Measurements from ENCODE around the gene MDM2.
A peak's percentile ranks its signal among the peaks of the same experiment; 100 is the strongest.

MDM2 gene

DNA sequence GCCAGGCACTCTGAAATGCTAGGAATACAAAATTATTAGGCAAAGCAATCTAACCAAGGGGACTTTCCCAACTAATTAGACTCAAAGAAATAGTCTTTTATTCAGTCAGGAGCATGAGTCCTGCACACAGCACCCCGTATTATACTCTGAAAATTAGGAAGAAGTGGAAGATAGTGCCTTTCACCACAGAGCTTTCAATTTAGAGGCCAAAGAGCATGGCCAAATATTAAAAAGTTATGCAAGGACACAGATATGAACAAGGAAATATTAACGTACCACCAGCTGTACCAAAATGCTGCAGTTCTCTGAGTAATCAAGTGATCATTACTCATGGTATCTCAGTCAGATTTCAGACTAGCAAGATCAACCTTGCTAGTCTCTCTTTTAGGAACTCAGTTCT is 22.6 kb upstream of the MDM2 start:
- DNase-seq (ENCODE audit: low read depth), result peak; percentile 46
- TF ChIP-seq, protein P1, sequence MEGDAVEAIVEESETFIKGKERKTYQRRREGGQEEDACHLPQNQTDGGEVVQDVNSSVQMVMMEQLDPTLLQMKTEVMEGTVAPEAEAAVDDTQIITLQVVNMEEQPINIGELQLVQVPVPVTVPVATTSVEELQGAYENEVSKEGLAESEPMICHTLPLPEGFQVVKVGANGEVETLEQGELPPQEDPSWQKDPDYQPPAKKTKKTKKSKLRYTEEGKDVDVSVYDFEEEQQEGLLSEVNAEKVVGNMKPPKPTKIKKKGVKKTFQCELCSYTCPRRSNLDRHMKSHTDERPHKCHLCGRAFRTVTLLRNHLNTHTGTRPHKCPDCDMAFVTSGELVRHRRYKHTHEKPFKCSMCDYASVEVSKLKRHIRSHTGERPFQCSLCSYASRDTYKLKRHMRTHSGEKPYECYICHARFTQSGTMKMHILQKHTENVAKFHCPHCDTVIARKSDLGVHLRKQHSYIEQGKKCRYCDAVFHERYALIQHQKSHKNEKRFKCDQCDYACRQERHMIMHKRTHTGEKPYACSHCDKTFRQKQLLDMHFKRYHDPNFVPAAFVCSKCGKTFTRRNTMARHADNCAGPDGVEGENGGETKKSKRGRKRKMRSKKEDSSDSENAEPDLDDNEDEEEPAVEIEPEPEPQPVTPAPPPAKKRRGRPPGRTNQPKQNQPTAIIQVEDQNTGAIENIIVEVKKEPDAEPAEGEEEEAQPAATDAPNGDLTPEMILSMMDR (IDR thresholded peaks at IDR 0.05; ENCODE audit: low read length, missing control alignments), result no peak

DNA sequence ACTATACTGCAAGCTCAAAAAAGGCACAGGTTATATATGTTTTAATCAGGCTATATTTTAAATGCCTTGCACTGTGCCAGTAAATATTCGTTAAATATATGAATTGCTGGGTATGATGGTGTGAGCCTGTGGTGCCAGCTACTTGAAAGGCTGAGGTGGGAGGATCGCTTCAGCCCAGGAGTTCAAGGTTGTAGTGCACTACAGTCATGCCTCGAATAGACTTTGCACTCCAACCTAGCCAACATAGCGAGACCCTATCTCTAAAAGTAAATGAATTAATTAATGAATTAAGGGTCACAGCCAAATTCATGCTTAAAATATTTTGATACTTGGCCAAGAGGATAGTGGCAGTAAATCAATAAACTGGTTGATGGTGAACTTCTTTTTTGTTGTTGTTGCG is 22.2 kb upstream of the MDM2 start:
- no peak for DNase-seq (ENCODE audit: low read depth)
- TF ChIP-seq, protein P1 (IDR thresholded peaks at IDR 0.05; ENCODE audit: low read length, missing control alignments), result no peak
- no peak overlapping the region for H3K4me3 ChIP-seq (replicated peaks; ENCODE audit: low read depth, low read length)

More for the DNA sequence above, 22.6 kb upstream of the MDM2 start:
- H3K4me3 ChIP-seq (replicated peaks; ENCODE audit: low read depth, low read length), result no peak overlapping the region

DNA sequence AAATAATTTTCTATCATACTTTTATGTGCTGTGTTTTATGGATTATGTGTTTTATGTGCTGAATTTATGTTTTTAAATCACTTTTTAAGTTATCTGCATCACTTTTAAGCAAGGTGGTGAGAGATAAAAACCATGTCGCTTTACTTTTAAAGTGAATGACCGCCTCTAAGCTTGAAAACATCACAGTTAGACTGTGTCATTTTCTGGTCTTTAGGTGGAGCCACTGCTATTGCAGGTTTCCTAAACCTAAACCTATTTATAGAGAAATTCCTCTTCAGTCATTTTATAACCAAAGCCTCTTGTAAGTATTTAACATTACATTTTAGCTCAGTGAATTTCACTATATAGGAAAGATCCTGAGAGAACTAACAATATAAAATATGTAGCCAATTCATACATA is 21.0 kb upstream of the MDM2 start:
- no peak for DNase-seq (ENCODE audit: low read depth)
- TF ChIP-seq, protein P1 (IDR thresholded peaks at IDR 0.05; ENCODE audit: low read length, missing control alignments), result peak; percentile 15
- no peak overlapping the region for H3K4me3 ChIP-seq (replicated peaks; ENCODE audit: low read depth, low read length)

DNA sequence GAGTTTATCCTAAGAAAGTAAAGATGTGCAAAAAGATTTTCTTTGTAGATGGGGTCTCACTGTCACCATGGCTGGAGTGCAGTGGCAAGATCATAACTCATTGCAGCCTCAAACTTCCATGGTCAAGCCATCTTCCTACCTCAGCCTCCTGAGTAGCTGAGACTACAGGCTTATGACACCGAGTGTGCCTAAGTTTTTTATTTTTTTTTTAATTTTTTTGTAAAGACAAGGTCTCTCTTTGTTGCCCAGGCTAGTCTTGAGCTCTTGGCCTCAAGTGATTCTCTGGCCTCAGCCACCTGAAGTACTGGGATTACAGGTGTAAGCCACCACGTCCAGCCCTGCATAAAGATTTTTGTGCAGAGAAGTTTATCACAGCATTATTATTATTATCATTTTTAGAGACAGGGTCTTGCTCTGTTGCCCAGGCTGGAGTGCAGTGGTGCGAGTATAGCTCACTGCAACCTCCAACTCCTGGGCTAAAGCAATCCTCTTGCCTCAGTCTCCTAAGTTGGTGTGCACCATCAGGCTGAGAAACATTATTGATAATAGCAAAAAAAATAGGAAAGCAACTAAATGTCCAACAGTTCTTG is 19.3 kb upstream of the MDM2 start:
- TF ChIP-seq, protein P1 (IDR thresholded peaks at IDR 0.05; ENCODE audit: low read length, missing control alignments), result no peak
- H3K4me3 ChIP-seq (replicated peaks; ENCODE audit: low read depth, low read length), result no peak overlapping the region
- DNase-seq (ENCODE audit: low read depth), result no peak

DNA sequence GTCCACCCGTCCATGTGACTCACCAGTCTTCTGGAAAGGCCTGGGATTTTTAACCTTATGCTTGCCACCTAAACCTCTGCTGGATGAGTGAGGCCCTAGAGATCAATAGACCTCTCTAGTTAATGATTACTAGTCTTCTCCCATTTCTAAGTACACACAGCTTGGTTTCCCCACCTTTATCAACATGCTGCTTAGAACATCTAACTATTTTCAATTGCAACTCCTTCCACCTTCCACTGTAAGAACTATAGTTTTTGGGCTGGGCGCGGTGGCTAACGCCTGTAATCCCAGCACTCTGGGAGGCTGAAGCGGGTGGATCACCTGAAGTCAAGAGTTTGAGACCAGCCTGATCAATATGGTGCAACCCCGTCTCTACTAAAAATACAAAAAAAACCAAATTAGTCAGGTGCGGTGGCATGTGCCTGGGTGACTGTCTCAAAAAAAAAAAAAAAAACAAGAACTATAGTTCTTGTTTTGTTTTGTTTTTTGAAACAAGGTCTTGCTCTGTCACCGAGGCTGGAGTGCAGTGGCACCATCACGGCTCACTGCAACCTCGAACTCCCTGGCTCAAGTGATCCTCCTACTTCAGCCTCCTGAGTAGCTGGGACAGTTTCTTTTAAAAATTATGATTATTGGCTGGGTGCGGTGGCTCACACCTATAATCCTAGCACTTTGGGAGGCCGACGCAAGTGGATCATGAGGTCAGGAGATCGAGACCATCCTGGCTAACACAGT is 18.7 kb upstream of the MDM2 start:
- no peak overlapping the region for H3K4me3 ChIP-seq (replicated peaks; ENCODE audit: low read depth, low read length)
- DNase-seq (ENCODE audit: low read depth), result no peak
- TF ChIP-seq, protein P1 (IDR thresholded peaks at IDR 0.05; ENCODE audit: low read length, missing control alignments), result no peak

DNA sequence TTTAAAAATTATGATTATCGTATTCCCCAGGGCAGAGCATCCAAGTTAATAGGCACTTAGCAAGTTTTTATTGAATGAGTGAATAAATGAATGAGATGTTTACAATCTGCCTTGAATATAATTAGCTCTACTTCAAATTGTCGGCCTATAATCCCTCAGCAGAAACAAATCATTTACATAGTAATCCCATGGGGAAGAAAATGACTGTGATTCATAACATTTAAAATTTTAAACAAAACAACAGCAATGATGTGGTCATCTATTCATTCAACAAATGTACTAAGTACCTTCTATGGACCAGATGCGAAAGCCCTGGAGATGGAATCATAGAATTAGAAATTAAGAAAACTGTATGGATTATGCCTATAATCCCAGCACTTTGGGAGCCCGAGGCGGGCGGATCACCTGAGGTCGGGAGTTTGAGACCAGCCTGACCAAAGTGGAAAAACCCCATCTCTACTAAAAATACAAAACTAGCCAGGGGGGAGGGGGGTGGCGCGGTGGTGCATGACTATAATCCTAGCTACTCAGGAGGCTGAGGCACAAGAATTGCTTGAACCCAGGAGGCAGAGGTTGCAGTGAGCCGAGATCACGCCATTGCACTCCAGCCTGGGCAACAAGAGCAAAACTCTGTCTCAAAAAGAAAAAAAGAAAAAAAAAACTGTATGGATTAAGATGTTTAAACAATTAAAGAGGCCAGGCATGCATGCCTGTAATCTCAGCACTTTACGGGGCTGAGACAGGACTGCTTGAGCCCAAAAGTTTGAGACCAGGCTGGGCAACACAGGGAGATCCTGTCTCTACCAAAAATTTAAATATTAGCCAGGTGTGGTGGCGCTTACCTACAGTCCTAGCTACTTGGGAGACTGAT is 17.7 kb upstream of the MDM2 start:
- TF ChIP-seq, protein P1 (IDR thresholded peaks at IDR 0.05; ENCODE audit: low read length, missing control alignments), result no peak
- H3K4me3 ChIP-seq (replicated peaks; ENCODE audit: low read depth, low read length), result no peak overlapping the region
- no peak for DNase-seq (ENCODE audit: low read depth)

All from fibroblast of pulmonary artery (primary cell).